Adipose tissue (tissue), 3 donors: ENCODE measurements around the gene BEND7. TPM values are rescaled to one million over a fixed set of nuclear protein-coding genes. Genes with fewer than 3 reads are reported as not detected.
"Not testable (repeated sequence)": the region's sequence is repeated elsewhere in the genome, so short reads cannot be mapped to it uniquely, and the experiment has no call there.

Source experiments
- H3K27ac ChIP-seq: one replicate; pipeline ENCODE4 v1.5.1; 2013; ENCODE audit warnings: low read depth, low read length
- WGBS, 3 donors: extraction: QIAGEN DNeasy Blood & Tissue Kit; methylation state at CpG; one replicate each; pipeline ENCODE4 v1.1.7; 2013; 5-methylcytosine and 5-hydroxymethylcytosine counted together
- polyA plus RNA-seq, 3 donors: library from polyadenylated mRNA; stranded (reverse); fragments of 200-250 nt; gene quantifications; one replicate each; pipeline ENCODE4 v1.2.3, GENCODE V29; 2013
- donor health status: healthy with polysubstance abuse.
- donor health status: Bipolar disorder and iron deficiency.
- donor health status: healthy.

The BEND7 gene
- polyA plus RNA-seq, 3 donors, result 3.8 to 7.7 (median 6.1) TPM

DNA sequence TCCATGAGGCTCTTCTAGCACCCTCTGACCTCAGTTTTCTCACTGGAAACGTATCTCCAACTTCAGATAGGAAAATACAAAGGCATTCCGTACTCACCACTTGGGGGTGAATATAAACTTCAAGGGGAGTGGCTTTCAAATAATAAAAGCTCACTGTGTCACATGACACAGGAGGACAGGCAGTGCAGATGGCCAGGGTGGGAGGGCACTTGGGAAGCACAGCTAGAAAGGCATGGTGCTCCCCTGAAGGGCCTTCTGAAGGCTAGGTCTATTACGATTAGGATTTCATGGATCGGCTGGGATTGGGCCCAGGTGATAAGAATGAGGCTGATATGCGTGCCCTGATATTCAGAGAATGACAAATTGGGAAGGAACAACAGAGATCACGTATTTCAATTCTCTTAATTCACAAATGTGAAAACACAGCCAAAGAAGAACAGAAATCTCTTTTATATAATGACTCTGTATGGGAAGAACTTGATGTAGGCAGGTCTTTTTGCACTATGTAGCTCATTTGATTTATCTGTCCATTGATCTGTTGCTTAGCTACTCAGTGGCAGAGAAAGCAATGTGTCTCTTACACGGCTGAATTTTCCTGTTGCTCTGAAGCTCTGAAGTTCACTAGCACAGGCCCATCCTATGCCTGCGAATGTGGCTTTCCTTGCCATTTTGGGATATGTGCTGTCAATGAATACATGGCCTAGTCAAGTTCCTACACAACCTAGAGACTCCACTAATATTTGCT, 83.0 kb downstream of the BEND7 start:
- no peak overlapping the region for H3K27ac ChIP-seq
- WGBS, 3 donors, result 90 to 92% (median 92%) methylated on average over 8 of the region's 8 CpGs

- 77 to 88% (median 81%) methylated on average over 7 of the region's 7 CpGs for WGBS, 3 donors
- no peak overlapping the region for H3K27ac ChIP-seq
Observed at GRCh38 chr10:13441476-13441875, 87.3 kb downstream of the BEND7 start.

GRCh38 chr10:13440185-13441061, 88.4 kb downstream of the BEND7 start:
- 6 to 7% (median 7%) methylated on average over 30 of the region's 30 CpGs for WGBS, 3 donors
- H3K27ac ChIP-seq, result no peak overlapping the region

DNA sequence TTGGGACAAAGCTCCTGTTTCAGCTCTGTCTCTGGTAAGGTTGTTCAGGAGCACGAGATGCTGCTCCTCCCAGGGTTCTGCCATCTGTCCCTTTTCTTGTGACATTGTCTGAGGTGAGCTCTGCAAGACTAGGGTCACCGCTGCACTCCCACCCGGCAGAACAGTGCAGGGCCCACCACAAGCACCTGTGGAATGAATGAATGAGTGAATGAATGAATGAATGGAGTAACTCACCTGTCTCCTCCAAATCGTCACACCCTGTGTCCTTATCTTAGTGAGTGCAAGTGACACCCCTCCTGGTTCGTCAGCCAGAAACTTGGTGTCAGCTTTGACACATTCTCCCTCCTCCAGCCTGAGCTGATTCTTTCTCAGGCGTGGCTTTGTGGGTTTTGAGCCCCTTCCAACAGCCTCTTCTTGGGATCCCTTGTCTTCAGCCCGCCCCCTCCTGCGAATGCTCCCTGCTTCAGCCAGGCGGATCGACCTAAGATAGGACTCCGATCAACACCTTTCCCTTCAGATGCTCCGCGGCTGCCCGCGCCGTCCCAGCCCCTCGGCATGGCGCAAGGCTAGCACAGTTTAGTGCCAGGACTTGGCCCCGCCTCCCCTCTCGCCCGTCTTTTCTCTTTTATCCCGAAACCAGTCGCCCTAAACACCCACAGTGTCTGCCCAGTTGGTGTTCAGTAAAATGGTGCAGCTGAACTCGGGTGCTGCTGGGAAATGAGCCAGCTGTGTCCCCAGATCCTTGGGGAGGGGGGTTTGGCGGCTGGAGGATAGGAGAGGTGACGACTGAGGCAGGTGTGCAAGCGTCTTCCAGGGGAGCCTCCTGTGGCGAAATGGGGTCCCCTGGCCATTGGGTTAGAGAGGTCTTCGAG, 89.3 kb downstream of the BEND7 start:
- WGBS, 3 donors, result 18 to 30% (median 19%) methylated on average over 29 of the region's 29 CpGs
- no peak overlapping the region for H3K27ac ChIP-seq

- H3K27ac ChIP-seq, result no peak overlapping the region
- 48 to 65% (median 63%) methylated on average over 16 of the region's 16 CpGs for WGBS, 3 donors
Observed at GRCh38 chr10:13437026-13437555, 91.7 kb downstream of the BEND7 start.

DNA sequence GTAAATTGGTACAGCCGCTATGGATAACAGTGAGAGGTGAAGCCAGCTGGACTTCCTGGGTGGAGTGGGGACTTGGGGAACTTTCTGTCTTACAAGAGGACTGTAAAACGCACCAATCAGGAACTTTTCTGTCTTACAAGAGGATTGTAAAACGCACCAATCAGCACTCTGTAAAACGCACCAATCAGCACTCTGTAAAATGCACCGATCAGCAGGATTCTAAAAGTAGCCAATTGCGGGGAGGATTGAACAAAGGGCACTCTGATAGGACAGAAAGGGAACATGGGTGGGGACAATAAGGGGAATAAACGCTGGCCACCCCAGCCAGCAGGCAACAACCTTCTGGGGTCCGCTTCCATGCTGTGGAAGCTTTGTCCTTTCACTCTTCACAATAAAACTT, 100.9 kb downstream of the BEND7 start:
- not testable (repeated sequence) for H3K27ac ChIP-seq
- WGBS, 3 donors, result 87 to 95% (median 91%) methylated on average over 8 of the region's 8 CpGs

DNA sequence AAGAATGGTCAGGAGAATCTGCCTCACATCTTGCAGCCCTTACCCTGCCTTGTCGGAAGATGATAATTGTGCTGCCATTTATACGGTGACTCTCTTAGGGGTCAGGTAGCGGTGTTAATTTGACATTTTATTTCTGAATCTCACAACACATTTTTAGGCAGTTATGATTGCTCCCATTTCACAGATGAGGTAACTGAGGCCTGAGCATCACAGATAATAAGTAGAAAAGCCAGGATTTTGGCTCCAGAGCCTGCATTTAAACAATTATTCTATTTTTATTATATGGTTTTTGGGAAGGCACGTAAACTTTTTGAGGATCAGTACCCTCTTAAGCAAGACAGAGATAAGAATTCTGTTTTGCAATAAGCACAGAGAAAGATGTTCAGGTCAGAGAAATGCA, 103.4 kb downstream of the BEND7 start:
- H3K27ac ChIP-seq, result no peak overlapping the region
- 46 to 73% (median 59%) methylated on average over 4 of the region's 4 CpGs for WGBS, 3 donors

- WGBS, 3 donors, result 61 to 82% (median 68%) methylated on average over 9 of the region's 9 CpGs
- no peak overlapping the region for H3K27ac ChIP-seq
Observed at GRCh38 chr10:13422800-13423199, 106.0 kb downstream of the BEND7 start.

DNA sequence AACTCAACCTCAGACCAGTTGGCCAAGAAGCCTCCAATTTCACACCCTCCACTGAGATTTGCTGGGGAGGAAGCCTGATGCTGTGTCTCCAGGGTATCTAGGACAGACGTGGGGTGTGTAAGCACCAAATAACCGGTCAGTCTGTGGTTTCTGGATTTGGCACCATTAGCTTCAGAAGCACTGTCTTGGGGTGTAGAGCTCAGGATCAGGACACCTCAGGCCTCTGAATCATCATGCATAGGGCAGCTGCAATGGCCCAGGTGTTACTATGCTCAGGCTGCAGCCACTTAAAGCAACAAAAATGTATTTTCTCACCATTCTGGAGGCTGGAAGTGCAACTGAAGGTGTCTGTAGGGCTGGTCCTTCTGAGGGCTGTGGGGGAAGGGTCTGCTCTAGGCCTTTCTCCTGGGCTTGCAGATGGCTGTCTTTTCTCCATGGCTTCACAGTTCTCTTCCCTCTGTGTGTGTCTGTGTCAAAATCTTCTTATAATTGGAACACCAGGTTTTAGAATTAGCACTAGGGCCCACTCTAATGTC, 107.4 kb downstream of the BEND7 start:
- H3K27ac ChIP-seq, result no peak overlapping the region
- WGBS, 3 donors, result 84 to 88% (median 85%) methylated on average over 2 of the region's 2 CpGs

- 88 to 93% (median 92%) methylated on average over 13 of the region's 13 CpGs for WGBS, 3 donors
Observed at GRCh38 chr10:13420532-13421307, 108.1 kb downstream of the BEND7 start.

GRCh38 chr10:13417459-13418126, 111.2 kb downstream of the BEND7 start:
- H3K27ac ChIP-seq, result no peak overlapping the region
- 88 to 95% (median 90%) methylated on average over 9 of the region's 9 CpGs for WGBS, 3 donors

More at GRCh38 chr10:13420532-13421307, 108.1 kb downstream of the BEND7 start:
- no peak overlapping the region for H3K27ac ChIP-seq

- 66 to 85% (median 76%) methylated on average over 2 of the region's 2 CpGs for WGBS, 3 donors
- no peak overlapping the region for H3K27ac ChIP-seq
Observed at GRCh38 chr10:13416760-13417159, 112.1 kb downstream of the BEND7 start.

DNA sequence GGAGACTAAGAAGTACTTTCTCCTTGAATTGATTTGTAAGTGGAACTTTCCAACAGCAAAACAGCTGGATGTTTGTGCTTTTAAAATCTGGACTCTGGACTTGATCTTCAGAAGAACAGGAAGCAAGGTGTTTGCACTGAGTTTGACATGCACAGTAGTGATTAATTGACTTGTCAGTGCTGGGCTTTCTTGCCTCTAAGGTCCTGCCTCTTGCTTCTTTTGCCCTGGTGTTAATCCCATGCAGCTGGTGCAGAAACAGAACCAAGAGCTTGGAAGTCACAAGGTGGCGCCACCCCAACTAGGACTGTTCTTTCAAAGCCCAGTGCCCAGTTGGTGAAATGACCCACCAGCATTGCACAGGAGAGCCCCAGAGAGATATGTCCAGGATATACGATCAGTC, 114.0 kb downstream of the BEND7 start:
- WGBS, 3 donors, result 36 to 71% (median 68%) methylated on average over 2 of the region's 2 CpGs
- no peak overlapping the region for H3K27ac ChIP-seq

DNA sequence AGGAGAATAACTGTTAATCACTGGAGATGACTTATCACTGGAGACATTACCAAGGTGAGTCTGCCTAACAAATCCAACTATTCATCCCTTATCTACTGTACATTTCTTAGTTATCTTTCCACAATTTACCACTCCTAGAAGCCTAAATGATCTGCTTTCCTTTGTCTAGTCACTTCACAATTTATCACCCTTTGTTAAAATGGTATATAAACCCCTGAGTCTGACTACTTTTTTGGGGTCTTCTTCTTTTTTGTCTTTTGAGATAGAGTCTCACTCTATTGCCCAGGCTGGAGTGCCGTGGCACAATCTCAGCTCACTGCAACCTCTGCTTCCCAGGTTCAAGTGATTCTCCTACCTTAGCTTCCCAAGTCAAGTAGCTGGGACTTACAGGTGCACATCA, 114.7 kb downstream of the BEND7 start:
- WGBS, 3 donors, result 88 to 100% (median 90%) methylated on average over 1 of the region's 1 CpG
- H3K27ac ChIP-seq, result no peak overlapping the region

DNA sequence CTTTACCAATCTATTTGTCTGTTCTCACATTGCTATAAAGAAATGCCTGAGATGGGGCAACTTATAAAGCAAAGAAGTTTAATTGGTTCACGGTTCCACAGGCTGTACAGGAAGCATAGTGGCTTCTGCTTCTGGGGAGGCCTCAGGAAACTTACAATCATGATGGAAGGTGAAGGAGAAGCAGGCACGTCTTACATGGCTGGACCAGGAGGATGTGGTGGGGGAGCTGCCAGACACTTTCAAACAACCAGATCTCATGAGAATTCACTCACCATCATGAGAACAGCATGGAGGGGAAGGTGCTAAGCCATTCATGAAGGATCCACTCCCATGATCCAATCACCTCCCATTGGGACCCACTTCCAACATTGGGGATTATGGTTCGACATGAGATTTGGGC, 115.9 kb downstream of the BEND7 start:
- WGBS, 3 donors, result 85 to 95% (median 85%) methylated on average over 3 of the region's 3 CpGs
- H3K27ac ChIP-seq, result no peak overlapping the region

GRCh38 chr10:13404791-13405190, 124.0 kb downstream of the BEND7 start:
- WGBS, 3 donors, result 30 to 63% (median 55%) methylated on average over 5 of the region's 5 CpGs
- no peak overlapping the region for H3K27ac ChIP-seq

DNA sequence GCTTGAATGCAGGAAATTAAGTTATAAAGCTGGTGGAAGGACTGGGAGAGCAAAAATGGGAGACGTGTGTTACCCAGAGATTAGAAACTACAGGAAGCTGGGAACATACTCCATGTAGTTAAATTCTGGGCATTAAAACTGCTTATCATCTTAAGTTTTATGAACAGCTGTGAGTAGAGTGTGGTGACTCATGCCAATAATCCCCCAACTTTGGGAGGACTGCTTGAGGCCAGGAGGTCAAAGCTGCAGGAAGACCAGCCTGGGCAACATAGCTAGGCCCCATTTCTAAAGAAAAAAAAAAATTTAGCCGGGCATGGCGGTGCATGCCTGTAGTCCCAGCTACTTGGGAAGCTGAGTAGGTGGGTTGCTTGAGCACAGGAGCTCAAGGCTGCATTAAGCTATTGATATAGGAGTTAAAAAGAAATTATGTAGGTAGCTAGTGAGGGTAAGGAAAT, 124.5 kb downstream of the BEND7 start:
- WGBS, 3 donors, result 36 to 75% (median 74%) methylated on average over 3 of the region's 3 CpGs
- H3K27ac ChIP-seq, result no peak overlapping the region
